Gastroesophageal sphincter (tissue), 3 donors: ENCODE data around the gene TRMT44.

Source experiments
- CTCF ChIP-seq, 4 experiments: fragments of 200-600 bp in 2 of 4; fragments of 450-650 bp in 2 of 4; sonication (generic) in 1 of 4; IDR thresholded peaks; one replicate each; pipeline ENCODE4 v1.5.1; 2017 to 2019; ENCODE audit warnings: antibody characterized with exemption in 4 of 4, mild to moderate bottlenecking in 2 of 4, moderate library complexity in 2 of 4
- EP300 ChIP-seq: sonication (generic); formaldehyde crosslinking; IDR thresholded peaks from one replicate; pipeline ENCODE4 v1.6.1; 2017; ENCODE audit warnings: antibody characterized with exemption, mild to moderate bottlenecking
- POLR2A ChIP-seq, 2 donors: fragments of 450-650 bp; IDR thresholded peaks; one replicate each; pipeline ENCODE4 v1.6.1; 2017; ENCODE audit warnings: antibody characterized with exemption in 2 of 2, mild to moderate bottlenecking in 2 of 2, moderate library complexity in 1 of 2
- POLR2AphosphoS5 ChIP-seq: sonication (generic); formaldehyde crosslinking; IDR thresholded peaks from one replicate; pipeline ENCODE4 v1.6.1; 2017; ENCODE audit warnings: antibody characterized with exemption

- TF ChIP-seq CTCF (IDR thresholded peaks at IDR 0.05) (no peak), POLR2A (IDR thresholded peaks at IDR 0.05) (no peak), POLR2AphosphoS5 (no peak), EP300 (no peak)
Measured at GRCh38 chr4:8505229-8505628, 64.7 kb downstream of the TRMT44 start.
